CD4-positive, alpha-beta T cell treated with Interleukin-15 for 1 hour (primary cell): ENCODE results near the gene CLBA1.

ENCODE experiments used
- DNase-seq: peaks from one replicate; pipeline ENCODE4 v3.0.0-alpha.2; 2020

Gene CLBA1

DNA sequence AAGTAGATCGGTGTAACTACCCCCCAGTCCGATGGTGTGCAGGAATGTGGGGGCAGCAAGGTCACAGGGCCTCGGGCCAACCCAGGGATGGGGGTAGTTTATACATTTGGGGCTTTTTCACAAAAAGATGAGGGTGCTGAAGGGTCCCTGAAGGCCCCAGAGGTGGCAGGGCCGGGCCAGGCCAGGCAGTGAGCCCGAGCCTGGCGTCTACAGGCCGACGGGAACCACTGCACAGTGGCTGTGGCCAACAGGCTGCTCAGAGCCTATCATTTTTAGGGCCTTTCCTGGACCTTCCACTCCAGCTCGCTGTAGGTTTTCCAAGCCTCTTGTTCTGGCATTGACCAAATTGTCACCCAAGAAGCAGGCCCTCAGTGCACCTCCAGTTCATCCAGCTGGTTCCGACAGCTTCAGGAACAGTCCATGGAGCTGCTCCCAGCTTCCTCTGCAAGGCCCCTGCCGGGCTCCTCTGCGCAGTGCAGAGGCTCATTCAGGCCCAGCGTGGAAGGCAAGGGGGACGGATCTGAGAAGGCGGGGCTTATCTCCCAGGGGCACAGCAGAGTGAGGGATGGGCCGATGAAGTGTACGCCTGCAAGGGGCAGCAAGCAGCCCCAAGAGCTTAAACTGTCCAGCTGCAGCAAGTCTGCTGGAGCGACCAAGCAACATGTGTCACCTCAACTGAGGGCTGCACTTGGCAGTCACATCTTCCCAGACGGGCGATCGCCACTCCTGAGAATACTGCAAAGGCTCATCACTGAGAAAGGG, 21.4 kb downstream of the CLBA1 start:
- DNase-seq = no peak

GRCh38 chr14:105007593-105008264, 22.1 kb downstream of the CLBA1 start:
- no peak for DNase-seq

DNA sequence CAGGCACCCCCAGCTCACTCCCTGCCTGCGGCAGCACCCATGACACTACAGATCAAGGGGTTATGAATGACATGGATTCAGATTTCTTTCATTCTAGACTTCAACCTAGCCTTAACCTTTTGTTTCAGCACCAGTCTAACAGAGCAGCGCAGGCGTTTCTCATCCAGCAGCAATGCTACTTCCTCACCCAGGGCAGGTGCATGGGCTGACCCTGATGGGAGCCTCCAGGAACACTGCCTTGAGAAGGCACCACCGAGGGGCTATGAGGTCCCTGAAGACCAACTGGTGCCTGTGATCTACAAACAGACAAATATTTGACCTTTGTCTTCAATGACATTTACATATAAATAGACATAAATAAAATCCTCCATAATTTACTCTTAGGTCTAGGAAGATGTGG, 24.5 kb downstream of the CLBA1 start:
- DNase-seq = no peak

DNA sequence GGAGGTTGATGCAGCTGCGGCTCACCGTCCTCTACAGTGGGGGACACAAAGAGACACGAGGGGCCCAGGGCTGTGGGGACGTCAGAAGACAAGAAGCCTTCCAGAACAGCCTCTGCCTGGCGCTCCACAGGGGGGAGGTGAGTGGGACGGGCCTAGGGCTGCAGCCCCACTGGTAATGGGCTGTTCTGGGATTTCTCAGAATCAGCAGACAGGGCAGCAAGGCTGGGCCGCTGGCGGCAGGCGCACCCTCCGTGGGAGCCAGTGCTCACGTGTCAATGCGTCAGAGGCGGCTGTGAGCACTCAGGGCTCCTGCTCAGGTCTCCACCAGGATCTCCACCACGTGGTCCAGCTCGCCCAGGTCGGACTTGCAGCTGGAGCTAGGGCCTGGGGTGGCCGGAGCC, 25.3 kb downstream of the CLBA1 start:
- DNase-seq = no peak

- no peak for DNase-seq
Measured at GRCh38 chr14:105011312-105011990, 25.9 kb downstream of the CLBA1 start.

GRCh38 chr14:105012171-105012985, 26.8 kb downstream of the CLBA1 start:
- peak; percentile 5 for DNase-seq

DNA sequence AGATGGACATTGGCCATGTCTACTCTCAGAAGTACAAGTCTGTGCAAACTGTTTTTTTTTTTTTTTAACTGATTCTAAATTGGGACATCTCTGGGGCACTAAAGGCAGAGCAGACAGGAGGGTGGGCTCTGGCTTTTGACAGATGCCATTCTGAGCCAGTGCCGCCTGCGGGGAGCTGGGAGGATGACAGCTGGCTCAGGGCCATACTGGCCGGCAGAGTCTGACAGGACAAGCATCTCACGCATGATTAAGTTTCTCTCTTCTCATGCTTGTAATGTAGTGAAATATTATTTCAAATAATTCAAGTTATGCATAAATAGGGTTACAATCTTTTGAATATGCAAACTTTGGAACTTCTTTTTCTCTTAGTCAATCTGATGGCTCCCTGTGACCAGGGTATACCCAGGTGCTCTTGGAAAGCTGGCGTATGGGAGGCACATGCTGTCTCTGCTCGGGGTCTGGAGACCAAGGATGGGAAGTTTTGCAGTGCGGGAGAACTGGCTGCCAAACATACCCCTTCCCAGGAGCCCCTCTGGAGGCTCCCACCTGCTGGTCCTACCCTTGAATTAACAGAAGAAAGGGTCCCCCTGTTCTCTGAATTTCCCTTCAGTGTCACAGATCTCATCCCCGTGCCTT, 27.7 kb downstream of the CLBA1 start:
- DNase-seq = no peak

DNA sequence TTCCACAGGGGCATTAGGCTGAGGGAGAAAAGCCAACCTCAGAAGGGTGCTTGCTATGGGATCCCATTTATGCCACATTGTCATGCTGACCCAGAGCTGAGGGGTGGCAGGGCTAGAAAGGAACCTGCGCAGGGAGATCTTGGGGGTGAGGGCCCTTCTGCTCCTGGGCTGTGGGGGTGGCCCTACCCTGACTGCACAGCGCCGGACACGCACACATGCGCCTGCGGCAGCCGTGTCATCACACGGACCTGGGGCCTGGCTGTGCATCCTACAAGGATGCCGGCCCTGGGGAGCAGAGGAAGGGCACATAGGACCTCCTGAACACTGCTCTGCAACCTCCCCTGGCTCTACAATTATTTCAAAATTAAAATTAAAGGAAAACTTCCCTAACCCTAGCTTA, 28.4 kb downstream of the CLBA1 start:
- DNase-seq = no peak

DNA sequence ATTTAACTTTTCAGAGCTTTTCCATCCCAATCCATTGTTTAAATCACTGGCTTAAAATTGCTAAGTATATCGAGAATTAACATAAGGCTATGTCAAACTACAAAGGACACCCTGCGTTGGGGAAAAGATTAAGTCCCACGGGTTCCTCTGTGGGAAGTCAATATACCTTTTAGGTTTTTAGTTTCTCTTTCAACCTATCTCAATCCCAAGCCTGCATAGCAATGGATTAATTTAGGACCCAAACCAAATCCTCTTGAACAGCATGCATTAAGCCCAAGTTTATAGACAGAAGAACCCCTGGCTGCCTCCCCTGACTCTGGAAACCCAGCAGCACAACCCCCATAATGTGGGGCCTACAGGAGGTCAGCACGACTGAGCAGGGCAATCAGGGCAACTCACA, 29.0 kb downstream of the CLBA1 start:
- no peak for DNase-seq

- no peak for DNase-seq
Measured at GRCh38 chr14:105015242-105015641, 29.7 kb downstream of the CLBA1 start.

GRCh38 chr14:105015905-105016304, 30.3 kb downstream of the CLBA1 start:
- DNase-seq = no peak

- DNase-seq = no peak
Measured at GRCh38 chr14:105018414-105018813, 32.8 kb downstream of the CLBA1 start.

DNA sequence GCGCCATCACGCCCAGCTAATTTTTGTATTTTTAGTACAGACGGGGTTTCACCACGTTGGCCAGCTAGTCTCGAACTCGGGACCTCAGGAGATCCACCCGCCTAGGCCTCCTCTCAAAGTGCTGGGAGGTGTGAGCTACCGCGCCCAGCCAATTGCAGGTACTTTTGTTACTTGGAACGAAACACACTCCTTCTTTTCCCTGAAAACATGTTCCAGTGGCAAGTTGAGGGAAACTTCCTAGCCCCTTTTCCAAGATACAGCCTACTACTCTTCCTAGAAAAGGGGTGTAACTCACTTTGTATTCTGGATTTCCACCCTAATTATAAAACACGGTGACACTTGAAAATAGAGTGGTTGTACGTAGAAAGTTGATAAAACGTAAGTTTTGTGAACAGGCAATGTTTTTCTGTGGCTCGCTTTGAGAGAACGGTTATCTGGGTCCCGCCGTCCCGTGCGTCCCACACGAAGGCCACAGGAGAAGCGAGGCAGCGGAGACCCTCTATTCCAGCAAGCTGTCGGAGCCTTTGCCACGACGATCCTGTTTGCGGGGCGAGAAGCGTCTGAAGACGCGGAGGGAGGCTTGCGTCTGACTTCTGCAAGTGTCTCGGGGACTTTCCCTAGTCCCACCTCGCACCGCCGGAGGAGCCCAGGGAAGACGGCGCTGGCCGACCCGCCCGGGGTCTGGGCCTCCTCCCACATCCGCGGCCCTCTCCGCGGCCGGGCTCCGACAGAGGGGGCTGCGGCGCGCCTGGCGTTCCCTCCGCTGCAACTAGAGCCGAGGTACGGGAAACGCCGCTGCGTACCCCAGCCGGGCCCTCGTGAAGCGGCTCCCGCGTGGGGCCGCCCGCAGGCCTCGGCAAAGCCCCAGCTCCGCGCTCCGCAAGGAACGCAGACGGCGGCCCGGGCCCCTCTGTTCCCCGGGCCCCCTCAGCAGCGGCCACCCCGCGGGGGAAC, 34.5 kb downstream of the CLBA1 start:
- peak; percentile 66 for DNase-seq

GRCh38 chr14:105020815-105021655, 35.4 kb downstream of the CLBA1 start, which contains the start of gene CDCA4:
Gene CDCA4 (minus strand): TSS chr14:105021083. CDS start chr14:105011929, 9,154 bp downstream.
- DNase-seq = peak; percentile 97

GRCh38 chr14:105021656-105022275, 36.2 kb downstream of the CLBA1 start:
- no peak for DNase-seq

GRCh38 chr14:105022276-105022670, 36.7 kb downstream of the CLBA1 start:
- DNase-seq = no peak

DNA sequence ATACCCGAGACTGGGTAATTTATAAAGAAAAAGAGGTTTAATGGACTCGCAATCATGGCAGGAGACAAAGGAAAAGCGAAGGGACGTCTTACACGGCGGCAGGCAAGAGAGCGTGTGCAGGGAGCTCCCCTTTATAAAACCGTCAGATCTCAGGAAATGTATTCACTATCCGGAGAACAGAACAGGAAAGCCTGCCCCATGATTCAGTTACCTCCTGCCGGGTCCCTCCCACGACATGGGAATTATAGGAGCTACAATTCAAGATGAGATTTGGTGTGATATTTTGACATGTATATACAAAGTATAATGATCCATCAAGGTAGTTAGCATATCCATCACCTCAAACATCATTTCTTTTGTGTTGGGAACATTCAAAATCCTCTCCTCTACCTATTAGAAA, 37.6 kb downstream of the CLBA1 start:
- no peak for DNase-seq

GRCh38 chr14:105023791-105024480, 38.3 kb downstream of the CLBA1 start:
- no peak for DNase-seq

GRCh38 chr14:105025429-105025828, 39.8 kb downstream of the CLBA1 start:
- DNase-seq = no peak
